HG03025 (cell line): ENCODE measurements around the gene RPL7A.
A peak's percentile ranks its signal among the peaks of the same experiment; 100 is the strongest.
"Not testable (repeated sequence)": the region's sequence is repeated elsewhere in the genome, so short reads cannot be mapped to it uniquely, and the experiment has no call there.

Experiments
- ATAC-seq: cut with Tn5 transposase; IDR thresholded peaks from one replicate; pipeline ENCODE4 v1.9.1; 2021; ENCODE audit warnings: mild to moderate bottlenecking, moderate library complexity; ENCODE audit not compliant: unreplicated experiment, low FRiP score

The RPL7A gene

GRCh38 chr9:133327021-133327420, 21.0 kb upstream of the RPL7A start:
- ATAC-seq: not testable (repeated sequence)

- ATAC-seq: no peak
These were observed 20.1 kb upstream of the RPL7A start for GRCh38 chr9:133327834-133328484.

- ATAC-seq: not testable (repeated sequence)
These were observed 18.5 kb upstream of the RPL7A start for GRCh38 chr9:133329306-133330156.

DNA sequence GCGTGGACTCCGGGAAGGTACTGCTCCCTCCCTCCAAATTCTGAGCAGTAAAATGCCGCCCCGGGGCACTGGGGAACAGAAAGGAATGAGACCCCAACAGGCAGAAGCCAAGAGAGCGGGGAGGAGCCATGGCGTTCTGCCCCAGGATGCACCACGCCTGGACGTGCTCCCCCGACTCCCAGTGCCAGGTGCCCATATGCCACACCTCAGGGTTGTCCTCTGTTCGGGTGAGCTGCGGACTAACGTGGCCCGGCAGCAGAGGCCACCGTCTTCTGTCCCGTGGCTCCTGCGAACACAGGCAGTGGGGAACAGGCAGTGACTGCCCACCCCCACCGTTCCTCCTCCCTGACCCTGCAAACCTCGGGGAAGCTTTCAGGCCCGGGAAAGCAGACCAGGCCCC, 16.8 kb upstream of the RPL7A start:
- no peak for ATAC-seq

- ATAC-seq: no peak
These were observed 16.2 kb upstream of the RPL7A start for GRCh38 chr9:133331641-133332380.

DNA sequence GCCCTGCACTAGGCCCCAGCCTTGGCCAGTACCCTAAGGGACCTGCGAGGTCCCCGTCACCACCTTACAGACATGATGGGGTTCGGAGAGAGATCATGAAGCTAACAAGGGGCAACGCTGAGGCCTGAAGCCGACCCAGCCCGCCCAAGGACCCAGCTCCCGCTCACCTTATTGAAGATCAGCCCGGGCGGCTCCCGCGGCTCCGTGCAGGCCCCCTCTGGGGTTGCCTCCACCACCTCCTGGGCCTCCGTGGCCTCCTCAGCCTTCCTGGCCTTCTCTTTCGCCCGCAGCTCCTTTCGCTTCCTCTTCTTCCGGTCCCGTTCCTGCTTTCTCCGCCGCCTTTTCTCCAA, 15.7 kb upstream of the RPL7A start:
- ATAC-seq: no peak

- ATAC-seq: no peak
These were observed 15.0 kb upstream of the RPL7A start for GRCh38 chr9:133333011-133333410.

GRCh38 chr9:133333566-133333965, 14.5 kb upstream of the RPL7A start:
- no peak for ATAC-seq

DNA sequence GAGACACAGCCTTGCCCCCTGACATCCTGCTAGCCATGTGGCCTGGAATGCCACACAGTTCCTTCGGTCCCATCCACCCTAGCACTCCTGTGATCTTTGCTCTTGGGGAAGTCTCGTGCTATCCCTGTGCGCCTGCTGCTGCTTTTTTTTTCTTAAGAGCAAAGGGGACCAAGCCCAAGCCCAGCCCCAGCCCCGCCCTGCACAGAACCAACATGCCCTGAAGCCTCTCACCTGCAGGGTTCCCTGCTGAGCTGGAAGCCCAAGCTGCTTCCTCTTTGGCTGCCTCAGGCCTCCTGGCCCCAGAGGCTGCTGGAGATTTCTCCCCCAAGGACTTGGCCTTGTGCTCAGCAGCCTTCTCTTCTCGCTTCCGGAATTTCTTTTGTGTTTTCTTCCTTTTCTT, 13.9 kb upstream of the RPL7A start:
- no peak for ATAC-seq

GRCh38 chr9:133334888-133335287, 13.1 kb upstream of the RPL7A start:
- ATAC-seq: not testable (repeated sequence)

DNA sequence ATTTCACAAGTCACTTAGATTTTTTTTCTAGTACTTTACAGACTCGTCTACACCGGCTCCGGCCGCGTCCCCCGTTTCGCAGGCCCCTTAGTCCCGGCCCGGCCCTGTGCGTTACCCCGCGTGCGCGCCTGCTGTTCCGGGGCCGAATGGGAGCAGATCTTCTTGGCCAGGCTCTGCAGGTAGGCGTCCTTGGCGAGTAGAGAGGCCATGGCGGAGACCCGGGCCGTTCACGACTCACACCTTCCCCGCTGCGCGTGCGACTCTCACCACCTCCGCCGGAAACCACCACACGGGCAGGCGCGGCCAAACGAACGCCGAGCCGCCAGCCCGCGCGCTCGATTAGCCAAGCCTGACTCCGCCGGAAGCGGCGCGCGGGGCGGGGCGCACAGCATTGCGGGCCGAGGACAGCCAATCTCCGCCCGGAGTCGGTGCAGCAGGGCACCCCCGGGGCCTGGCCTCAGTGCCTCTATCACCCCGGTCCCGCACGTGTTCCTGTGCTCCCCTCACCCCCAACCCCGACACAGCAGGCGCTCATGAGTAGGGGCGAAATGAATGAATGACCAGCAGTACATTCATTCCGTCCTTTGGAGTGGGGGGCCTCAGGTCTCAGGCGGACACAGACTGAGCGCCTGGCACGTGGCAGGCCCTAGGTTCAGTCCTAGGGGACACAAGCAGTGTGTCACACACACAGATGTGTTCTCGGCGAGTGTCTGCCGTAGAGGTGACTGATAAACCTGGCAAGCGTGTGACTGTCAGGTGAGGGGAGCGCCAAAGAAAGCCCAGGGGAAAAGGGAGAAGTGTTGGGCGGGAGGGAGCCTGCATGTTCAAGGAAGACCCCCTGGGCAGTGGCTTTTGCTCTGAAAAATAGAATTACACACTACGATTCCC, 11.8 kb upstream of the RPL7A start, which contains the start of gene SURF6:
TSS of gene SURF6 (minus strand) at position 265 of the 888 bp plus-strand sequence. CDS start at position 209, 56 bp downstream.
- ATAC-seq: peak; percentile 64

GRCh38 chr9:133339641-133340040, 8.4 kb upstream of the RPL7A start:
- no peak for ATAC-seq

GRCh38 chr9:133340256-133340655, 7.8 kb upstream of the RPL7A start:
- no peak for ATAC-seq

GRCh38 chr9:133340916-133341315, 7.1 kb upstream of the RPL7A start:
- ATAC-seq: no peak

DNA sequence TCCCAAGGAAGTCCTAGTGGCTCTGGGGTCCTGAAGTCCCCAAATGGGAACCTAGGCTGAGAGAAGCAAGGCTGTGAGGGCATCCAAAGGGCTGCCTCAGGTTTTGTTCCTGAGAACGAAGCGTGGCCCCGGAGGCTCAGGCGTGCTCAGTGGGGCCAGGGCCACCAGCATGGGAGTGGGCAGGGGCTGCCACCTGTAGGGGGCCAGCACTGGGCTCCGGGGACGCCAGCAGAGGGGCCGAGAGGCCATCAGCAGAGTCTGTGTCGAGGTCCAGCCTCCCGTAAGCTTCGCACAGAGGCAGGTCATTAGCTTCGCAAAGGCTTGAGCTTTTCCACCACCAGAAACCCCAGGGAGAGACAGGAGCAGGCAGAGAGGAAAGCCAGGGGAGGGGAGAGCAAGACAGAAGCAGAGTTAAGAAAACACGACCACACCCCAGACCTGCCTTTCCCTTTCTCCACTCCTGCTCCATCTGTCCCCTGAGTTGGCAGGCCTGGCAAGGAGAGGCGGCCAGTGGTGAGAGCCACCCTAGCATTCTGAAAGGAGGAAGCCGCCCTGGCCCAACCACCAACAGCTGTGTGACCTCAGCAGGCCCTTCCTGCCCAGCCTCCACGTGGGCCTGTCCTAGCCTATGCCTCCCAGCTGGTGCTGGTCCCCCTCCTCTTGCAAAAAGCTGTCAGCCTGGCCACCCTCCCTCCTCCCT, 6.5 kb upstream of the RPL7A start:
- no peak for ATAC-seq

GRCh38 chr9:133342069-133342406, 6.0 kb upstream of the RPL7A start:
- no peak for ATAC-seq

GRCh38 chr9:133342570-133342969, 5.4 kb upstream of the RPL7A start:
- ATAC-seq: no peak

GRCh38 chr9:133344071-133344470, 3.9 kb upstream of the RPL7A start:
- ATAC-seq: no peak

- ATAC-seq: no peak
These were observed 3.0 kb upstream of the RPL7A start for GRCh38 chr9:133344979-133345378.

DNA sequence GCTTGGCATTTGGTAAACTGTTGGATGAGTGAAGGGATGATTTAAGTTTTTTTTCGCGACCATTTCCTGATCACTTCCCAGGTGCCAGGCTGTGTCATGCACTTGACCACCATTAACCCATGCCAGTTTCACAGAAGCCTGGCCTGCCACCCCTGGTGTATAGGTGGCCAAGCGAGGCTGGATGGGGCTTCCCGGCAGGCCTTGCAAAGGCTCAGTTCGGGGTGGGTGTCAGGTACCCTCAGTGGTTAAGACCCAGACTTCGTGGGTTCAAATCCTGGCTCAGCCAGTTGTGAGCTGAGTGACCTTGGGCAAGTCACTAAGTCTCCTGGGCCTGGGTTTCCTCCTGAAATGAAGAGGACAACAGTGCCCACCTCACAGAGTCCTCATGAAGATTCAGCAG, 2.4 kb upstream of the RPL7A start:
- ATAC-seq: no peak
